ENCODE measurements around the gene SNAPIN. TPM values are rescaled to one million over a fixed set of nuclear protein-coding genes. Genes with fewer than 3 reads are reported as not detected.

The SNAPIN gene
- total and polyA plus RNA-seq, 9 of the 15 experiments (the other 6 are each of a cell fraction or from before 2014, with no cell fraction given) = 11.2 to 43.9 (median 32.3) TPM

- TF ChIP-seq NUFIP1 (IDR thresholded peaks at IDR 0.05; ENCODE audit: partially characterized antibody) (no peak), SUPT5H (IDR thresholded peaks at IDR 0.05) (peak; percentile 84), NCOA4 (IDR thresholded peaks at IDR 0.05; ENCODE audit: partially characterized antibody) (no peak), POLR2AphosphoS5 (IDR thresholded peaks at IDR 0.05; ENCODE audit: control insufficient read depth, insufficient read depth, low read depth, low read length) (peak; percentile 67), PCBP1 (IDR thresholded peaks at IDR 0.05; ENCODE audit: low read depth, low read length, poor library complexity, severe bottlenecking) (no peak), KLF10 (CRISPR knock-in tag; IDR thresholded peaks at IDR 0.05) (no peak), ZNF12 (CRISPR knock-in tag; IDR thresholded peaks at IDR 0.05) (no peak), HINFP (tag; conservative IDR thresholded peaks at IDR 0.05; ENCODE audit: low read depth) (no peak), ZNF217 (CRISPR knock-in tag; IDR thresholded peaks at IDR 0.05) (no peak), ZBTB1 (CRISPR knock-in tag; IDR thresholded peaks at IDR 0.05; ENCODE audit: borderline replicate concordance, low read depth) (no peak), ZNF561 (CRISPR knock-in tag; conservative IDR thresholded peaks at IDR 0.05) (no peak), RBM39 (optimal IDR thresholded peaks at IDR 0.05; ENCODE audit: low read depth, low read length) (no peak), POLR2B (IDR thresholded peaks at IDR 0.05; ENCODE audit: low read depth, partially characterized antibody) (peak; percentile 67)
Measured at GRCh38 chr1:153661111-153661708, 2.7 kb downstream of the SNAPIN start (continued).

All from K562 (cell line).